ENCODE measurements around the gene MATCAP1. TPM values are rescaled to one million over a fixed set of nuclear protein-coding genes. Genes with fewer than 3 reads are reported as not detected.
A peak's percentile ranks its signal among the peaks of the same experiment; 100 is the strongest.

The MATCAP1 gene
- total and polyA plus RNA-seq, 2 donors from 2014 or later: 15.5 to 38.8 TPM

- Histone ChIP-seq H3K9ac (ENCODE audit: low read length in 3 of 3) (no peak overlapping the region), H3K36me3 (ENCODE audit: control insufficient read depth in 2 of 3, insufficient read depth in 3 of 3, low read length in 3 of 3) (no peaks in the 10 kb centered on the region), H3K27me3 (ENCODE audit: control insufficient read depth, insufficient read depth, low read length) (peaks cover 3% of the 10 kb centered on the region), H3K27ac (ENCODE audit: low read depth in 2 of 2, low read length in 2 of 2) (no peak overlapping the region), H3K9me3 (ENCODE audit: control insufficient read depth in 2 of 3, insufficient read depth in 1 of 3, low read length in 3 of 3) (no peaks in the 10 kb centered on the region), H3K4me3 (ENCODE audit: low read length in 3 of 3) (no peak overlapping the region), H3K4me1 (ENCODE audit: control insufficient read depth in 2 of 3, insufficient read depth in 2 of 3, low read depth in 1 of 3, low read length in 3 of 3) (peaks cover 0 to 31% (median 5%) of the 10 kb centered on the region in 3 donors)
- intact Hi-C loops (cut with DNase I): no loop called here
- no peak for DNase-seq
- no peak for FAIRE-seq
- no peak for TF ChIP-seq CTCF (IDR thresholded peaks at IDR 0.05; ENCODE audit: borderline replicate concordance, extremely low read depth, insufficient read depth)
Observed at GRCh38 chr16:67180166-67180565, 3.6 kb downstream of the MATCAP1 start.

DNA sequence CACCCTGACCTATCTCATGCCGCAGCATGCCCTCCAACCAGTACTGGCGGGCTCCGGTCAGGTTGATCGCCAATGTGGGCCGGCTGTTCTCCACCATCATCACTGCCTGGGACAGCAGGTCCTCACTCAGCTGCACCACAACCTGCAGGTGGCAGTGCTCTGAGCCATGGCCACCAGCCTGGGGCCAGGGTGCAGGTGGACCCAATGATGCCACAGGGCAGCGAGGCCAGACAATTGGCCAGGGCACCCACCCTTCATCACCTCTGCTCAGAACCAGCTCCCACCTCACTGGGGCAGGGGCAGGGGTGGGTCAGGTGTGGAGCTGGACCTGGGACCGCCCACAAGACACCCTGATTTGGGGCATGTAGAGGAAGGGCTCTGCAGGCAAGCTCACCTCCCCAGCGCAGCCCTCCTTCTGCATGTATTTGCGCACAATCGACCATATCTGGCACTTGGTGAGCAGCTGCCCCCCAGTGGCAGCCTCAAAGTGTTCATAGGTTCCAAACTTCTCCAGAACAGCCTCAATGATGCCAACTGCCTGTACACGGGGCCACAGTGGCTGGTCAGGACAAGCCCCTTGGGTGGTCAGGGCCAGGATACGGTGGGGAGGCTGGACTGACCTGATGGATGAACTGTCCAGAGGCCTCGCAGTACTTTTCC, 4.2 kb downstream of the MATCAP1 start:
- no peak for DNase-seq
- H3K4me3 ChIP-seq (ENCODE audit: low read length in 3 of 3): no peak overlapping the region
- no peaks in the 10 kb centered on the region for H3K36me3 ChIP-seq (ENCODE audit: control insufficient read depth in 2 of 3, insufficient read depth in 3 of 3, low read length in 3 of 3)
- H3K9me3 ChIP-seq (ENCODE audit: control insufficient read depth in 2 of 3, insufficient read depth in 1 of 3, low read length in 3 of 3): no peaks in the 10 kb centered on the region
- TF ChIP-seq CTCF (IDR thresholded peaks at IDR 0.05; ENCODE audit: borderline replicate concordance, extremely low read depth, insufficient read depth): no peak
- H3K27me3 ChIP-seq (ENCODE audit: control insufficient read depth, insufficient read depth, low read length): peaks cover 9% of the 10 kb centered on the region
- no peak for FAIRE-seq
- intact Hi-C loops (cut with DNase I): no loop called here
- H3K4me1 ChIP-seq (ENCODE audit: control insufficient read depth in 2 of 3, insufficient read depth in 2 of 3, low read depth in 1 of 3, low read length in 3 of 3): peaks cover 0 to 28% (median 9%) of the 10 kb centered on the region in 3 donors
- H3K27ac ChIP-seq (ENCODE audit: low read depth in 2 of 2, low read length in 2 of 2): no peak overlapping the region
- H3K9ac ChIP-seq (ENCODE audit: low read length in 3 of 3): no peak overlapping the region

- Histone ChIP-seq H3K27ac (ENCODE audit: low read depth in 2 of 2, low read length in 2 of 2) (peak overlapping the region in 1 of 2 donors; percentile 53), H3K9me3 (ENCODE audit: control insufficient read depth in 2 of 3, insufficient read depth in 1 of 3, low read length in 3 of 3) (no peaks in the 10 kb centered on the region), H3K27me3 (ENCODE audit: control insufficient read depth, insufficient read depth, low read length) (peaks cover 11% of the 10 kb centered on the region), H3K9ac (ENCODE audit: low read length in 3 of 3) (peak overlapping the region in 1 of 3 donors; percentile 22), H3K4me1 (ENCODE audit: control insufficient read depth in 2 of 3, insufficient read depth in 2 of 3, low read depth in 1 of 3, low read length in 3 of 3) (peaks cover 0 to 37% (median 6%) of the 10 kb centered on the region in 3 donors), H3K36me3 (ENCODE audit: control insufficient read depth in 2 of 3, insufficient read depth in 3 of 3, low read length in 3 of 3) (no peaks in the 10 kb centered on the region), H3K4me3 (ENCODE audit: low read length in 3 of 3) (peak overlapping the region; percentile 6 to 62 (median 50))
- peak; percentile 3 for TF ChIP-seq CTCF (IDR thresholded peaks at IDR 0.05; ENCODE audit: borderline replicate concordance, extremely low read depth, insufficient read depth)
- DNase-seq (peak; percentile 70 to 94 (median 77)), FAIRE-seq (no peak)
- intact Hi-C loops (cut with DNase I): no loop called here
Observed at GRCh38 chr16:67177743-67178699, 5.7 kb downstream of the MATCAP1 start.
